GM23338 (cell line): ENCODE results near the gene TMC1. TPM values are rescaled to one million over a fixed set of nuclear protein-coding genes. Genes with fewer than 3 reads are reported as not detected.

Source experiments
- ATAC-seq: fragments of 200-7000 bp; cut with Tn5 transposase; 3 replicates; pipeline ENCODE4 v1.9.1; 2020
- DNase-seq: peaks from one replicate; pipeline ENCODE4 v3.0.0-alpha.2; 2015; ENCODE audit warnings: low spot score
- H2AFZ ChIP-seq: fragments of 200-600 bp; sonication (generic); 2 replicates; pipeline ENCODE4 v1.8.0; 2016; ENCODE audit warnings: antibody characterized with exemption, mild to moderate bottlenecking, moderate library complexity
- H3F3A ChIP-seq: fragments of 200-600 bp; sonication (generic); replicated peaks from 2 replicates; pipeline ENCODE4 v1.8.0; 2017; ENCODE audit warnings: antibody characterized with exemption, mixed run types, low read depth
- H3K27ac ChIP-seq: fragments of 200-600 bp; sonication (generic); 2 replicates; pipeline ENCODE4 v1.6.1; 2016; ENCODE audit warnings: low read depth
- H3K27me3 ChIP-seq: fragments of 200-600 bp; sonication (generic); 2 replicates; pipeline ENCODE4 v1.8.0; 2016; ENCODE audit warnings: mild to moderate bottlenecking, mixed run types, moderate library complexity; ENCODE audit not compliant: insufficient read depth
- H3K36me3 ChIP-seq: fragments of 200-600 bp; sonication (generic); 2 replicates; pipeline ENCODE4 v1.8.0; 2016; ENCODE audit warnings: mild to moderate bottlenecking; ENCODE audit not compliant: insufficient read depth
- H3K4me1 ChIP-seq: fragments of 200-600 bp; sonication (generic); 2 replicates; pipeline ENCODE4 v1.8.0; 2016; ENCODE audit warnings: mild to moderate bottlenecking, moderate library complexity; ENCODE audit not compliant: insufficient read depth
- H3K4me2 ChIP-seq: fragments of 200-600 bp; sonication (generic); 2 replicates; pipeline ENCODE4 v1.7.1; 2017; ENCODE audit warnings: mixed run types
- H3K4me3 ChIP-seq: fragments of 200-600 bp; sonication (generic); 2 replicates; pipeline ENCODE4 v1.6.1; 2016; ENCODE audit warnings: mixed run types
- H3K79me2 ChIP-seq: fragments of 200-600 bp; sonication (generic); replicated peaks from 2 replicates; pipeline ENCODE4 v1.8.0; 2017; ENCODE audit warnings: mild to moderate bottlenecking; ENCODE audit not compliant: insufficient read depth
- H3K9me2 ChIP-seq: fragments of 200-600 bp; sonication (generic); 2 replicates; pipeline ENCODE4 v1.8.0; 2017; ENCODE audit not compliant: insufficient read depth
- H4K20me1 ChIP-seq: fragments of 200-600 bp; sonication (generic); replicated peaks from 2 replicates; pipeline ENCODE4 v1.8.0; 2017; ENCODE audit warnings: mild to moderate bottlenecking; ENCODE audit not compliant: insufficient read depth
- H3K27ac Mint-ChIP-seq: 2 replicates; pipeline ENCODE4 v1.8.0; 2020; ENCODE audit warnings: inconsistent platforms, mild to moderate bottlenecking, moderate library complexity, mixed read lengths
- H3K27me3 Mint-ChIP-seq: 3 replicates; pipeline ENCODE4 v1.8.0; 2022; ENCODE audit warnings: low read depth, mild to moderate bottlenecking, moderate library complexity, mixed read lengths, inconsistent platforms; ENCODE audit not compliant: insufficient read depth, poor library complexity
- H3K36me3 Mint-ChIP-seq: 3 replicates; pipeline ENCODE4 v1.8.0; 2021; ENCODE audit warnings: low read depth, mild to moderate bottlenecking, inconsistent platforms, moderate library complexity, mixed read lengths
- H3K4me1 Mint-ChIP-seq: 3 replicates; pipeline ENCODE4 v1.8.0; 2020; ENCODE audit warnings: mild to moderate bottlenecking, inconsistent platforms, mixed read lengths
- H3K4me3 Mint-ChIP-seq: 3 replicates; pipeline ENCODE4 v1.8.0; 2021; ENCODE audit warnings: moderate library complexity, mild to moderate bottlenecking, inconsistent platforms, mixed read lengths
- H3K9me3 Mint-ChIP-seq: 3 replicates; pipeline ENCODE4 v1.8.0; 2020; ENCODE audit warnings: moderate library complexity, mild to moderate bottlenecking, inconsistent platforms, mixed read lengths
- CREB1 ChIP-seq: fragments of 250-450 bp; sonication (Bioruptor Pico); IDR thresholded peaks from 2 replicates; pipeline ENCODE4 v1.5.0; 2020; ENCODE audit warnings: low read depth, mild to moderate bottlenecking, moderate library complexity
- EZH2phosphoT487 ChIP-seq: fragments of 200-600 bp; sonication (generic); IDR thresholded peaks from one replicate; pipeline ENCODE4 v1.8.1; 2018; ENCODE audit warnings: antibody characterized with exemption; ENCODE audit not compliant: unreplicated experiment
- JUNB ChIP-seq: IDR thresholded peaks from one replicate; pipeline ENCODE4 v1.6.1; 2016; ENCODE audit warnings: antibody characterized with exemption; ENCODE audit not compliant: unreplicated experiment
- NANOG ChIP-seq: IDR thresholded peaks from 2 replicates; pipeline ENCODE4 v1.6.1; 2016; ENCODE audit warnings: antibody characterized with exemption, borderline replicate concordance
- POLR2AphosphoS5 ChIP-seq: IDR thresholded peaks from 2 replicates; pipeline ENCODE4 v1.6.1; 2016; ENCODE audit warnings: antibody characterized with exemption, low read depth
- STAT1 ChIP-seq: IDR thresholded peaks from one replicate; pipeline ENCODE4 v1.6.1; 2016; ENCODE audit warnings: antibody characterized with exemption; ENCODE audit not compliant: unreplicated experiment
- ZNF114 ChIP-seq: fragments of 250-450 bp; sonication (Bioruptor Pico); IDR thresholded peaks from 2 replicates; pipeline ENCODE4 v1.5.0; 2020; ENCODE audit warnings: mild to moderate bottlenecking, moderate library complexity
- ZNF331 ChIP-seq: fragments of 250-450 bp; sonication (Bioruptor Pico); IDR thresholded peaks from 2 replicates; pipeline ENCODE4 v1.5.0; 2020; ENCODE audit warnings: low read depth, mild to moderate bottlenecking, moderate library complexity
- polyA plus RNA-seq: library from polyadenylated mRNA; unstranded; fragments of >200 nt; fragmentation: Nextera tagmentation; extraction: Ambion mirVana; gene quantifications from 2 replicates; pipeline ENCODE4 v1.2.1, GENCODE V29; 2016
- total RNA-seq: library from RNA; depleted of rRNA; stranded (reverse); fragments of >200 nt; shearing (Covaris generic); gene quantifications from 2 replicates; pipeline ENCODE4 v1.2.3, GENCODE V29; 2014
- TF ChIP-seq, protein P1 (sequence below): IDR thresholded peaks from 2 replicates; pipeline ENCODE4 v1.6.1; 2016; ENCODE audit warnings: antibody characterized with exemption
- TF ChIP-seq, protein P2 (sequence below): IDR thresholded peaks from one replicate; pipeline ENCODE4 v1.6.1; 2018; ENCODE audit warnings: antibody characterized with exemption; ENCODE audit not compliant: unreplicated experiment
- TF ChIP-seq, protein P3 (sequence below), 2 experiments: fragments of 200-600 bp in 1 of 2; sonication (generic) in 1 of 2; conservative IDR thresholded peaks; 2 replicates each; pipeline versions ENCODE4 v1.5.1 to v1.6.1; 2016 to 2017; ENCODE audit warnings: antibody characterized with exemption in 2 of 2, low read depth in 2 of 2, mild to moderate bottlenecking in 2 of 2, moderate library complexity in 1 of 2

TMC1 gene
- total and polyA plus RNA-seq, 2 experiments from 2014 or later: 0.61 to 1.2 TPM

DNA sequence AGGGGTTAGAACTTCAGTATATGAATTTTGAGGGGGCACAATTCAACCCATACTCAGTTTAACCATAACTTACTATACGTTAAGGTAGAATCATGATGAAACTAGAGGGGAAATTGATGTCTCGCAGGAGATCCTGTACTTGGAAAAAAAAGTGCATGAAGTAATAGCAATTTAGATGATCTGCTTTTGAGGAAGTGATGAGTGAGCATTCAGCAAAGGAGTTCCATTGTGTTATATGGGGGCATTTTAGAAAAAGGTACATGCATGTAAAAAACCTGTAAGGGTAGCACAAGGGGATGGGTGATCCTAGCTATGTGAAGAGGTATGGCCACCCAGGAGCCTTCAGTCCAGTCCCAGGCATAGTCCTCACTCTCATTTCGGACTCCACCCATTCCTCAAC, 14.8 kb upstream of the TMC1 start:
- Histone ChIP-seq H3K4me3 (no peak overlapping the region), H3K27ac (no peak overlapping the region), H3K4me1 (no peaks in the 10 kb centered on the region), H3K36me3 (no peaks in the 10 kb centered on the region), H4K20me1 (no peaks in the 10 kb centered on the region), H3K27me3 (no peaks in the 10 kb centered on the region), H3F3A (no peaks in the 10 kb centered on the region), H3K4me2 (no peak overlapping the region), H3K79me2 (no peaks in the 10 kb centered on the region), H3K9me2 (0 out of 2 replicates have a peak, but pooled peaks cover 3% of the 10 kb centered on the region), H2AFZ (no peak overlapping the region; the same call in 1 of the 2 replicates)
- H3K4me1 Mint-ChIP-seq: no peaks in the 10 kb centered on the region
- no peaks in the 10 kb centered on the region for H3K9me3 Mint-ChIP-seq
- DNase-seq (no peak), ATAC-seq (no peak)
- H3K27ac Mint-ChIP-seq: no peak overlapping the region
- peaks cover 3% of the 10 kb centered on the region for H3K27me3 Mint-ChIP-seq
- TF ChIP-seq NANOG (no peak), STAT1 (no peak)
- TF ChIP-seq, protein P1, sequence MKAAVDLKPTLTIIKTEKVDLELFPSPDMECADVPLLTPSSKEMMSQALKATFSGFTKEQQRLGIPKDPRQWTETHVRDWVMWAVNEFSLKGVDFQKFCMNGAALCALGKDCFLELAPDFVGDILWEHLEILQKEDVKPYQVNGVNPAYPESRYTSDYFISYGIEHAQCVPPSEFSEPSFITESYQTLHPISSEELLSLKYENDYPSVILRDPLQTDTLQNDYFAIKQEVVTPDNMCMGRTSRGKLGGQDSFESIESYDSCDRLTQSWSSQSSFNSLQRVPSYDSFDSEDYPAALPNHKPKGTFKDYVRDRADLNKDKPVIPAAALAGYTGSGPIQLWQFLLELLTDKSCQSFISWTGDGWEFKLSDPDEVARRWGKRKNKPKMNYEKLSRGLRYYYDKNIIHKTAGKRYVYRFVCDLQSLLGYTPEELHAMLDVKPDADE: no peak
- H3K4me3 Mint-ChIP-seq: no peak overlapping the region
- H3K36me3 Mint-ChIP-seq: no peaks in the 10 kb centered on the region

- peaks cover 3% of the 10 kb centered on the region; the same call in 2 of the 3 replicates for H3K4me1 Mint-ChIP-seq
- Histone ChIP-seq H3K4me3 (no peak overlapping the region), H2AFZ (peak overlapping the region; percentile 11; the same call in 1 of the 2 replicates), H4K20me1 (no peaks in the 10 kb centered on the region), H3F3A (no peaks in the 10 kb centered on the region), H3K27ac (no peak overlapping the region), H3K36me3 (0 out of 2 replicates have a peak, but pooled peaks cover 4% of the 10 kb centered on the region), H3K4me2 (no peak overlapping the region), H3K79me2 (no peaks in the 10 kb centered on the region), H3K9me2 (0 out of 2 replicates have a peak, but pooled peaks cover 3% of the 10 kb centered on the region), H3K27me3 (no peaks in the 10 kb centered on the region), H3K4me1 (no peaks in the 10 kb centered on the region)
- H3K36me3 Mint-ChIP-seq: peaks cover 2% of the 10 kb centered on the region; the same call in 2 of the 3 replicates
- peaks cover 3% of the 10 kb centered on the region for H3K27me3 Mint-ChIP-seq
- no peak for ATAC-seq
- H3K4me3 Mint-ChIP-seq: no peak overlapping the region
- H3K9me3 Mint-ChIP-seq: no peaks in the 10 kb centered on the region; the same call in 2 of the 3 replicates
- no peak for DNase-seq
- no peak overlapping the region for H3K27ac Mint-ChIP-seq
- TF ChIP-seq, protein P2, sequence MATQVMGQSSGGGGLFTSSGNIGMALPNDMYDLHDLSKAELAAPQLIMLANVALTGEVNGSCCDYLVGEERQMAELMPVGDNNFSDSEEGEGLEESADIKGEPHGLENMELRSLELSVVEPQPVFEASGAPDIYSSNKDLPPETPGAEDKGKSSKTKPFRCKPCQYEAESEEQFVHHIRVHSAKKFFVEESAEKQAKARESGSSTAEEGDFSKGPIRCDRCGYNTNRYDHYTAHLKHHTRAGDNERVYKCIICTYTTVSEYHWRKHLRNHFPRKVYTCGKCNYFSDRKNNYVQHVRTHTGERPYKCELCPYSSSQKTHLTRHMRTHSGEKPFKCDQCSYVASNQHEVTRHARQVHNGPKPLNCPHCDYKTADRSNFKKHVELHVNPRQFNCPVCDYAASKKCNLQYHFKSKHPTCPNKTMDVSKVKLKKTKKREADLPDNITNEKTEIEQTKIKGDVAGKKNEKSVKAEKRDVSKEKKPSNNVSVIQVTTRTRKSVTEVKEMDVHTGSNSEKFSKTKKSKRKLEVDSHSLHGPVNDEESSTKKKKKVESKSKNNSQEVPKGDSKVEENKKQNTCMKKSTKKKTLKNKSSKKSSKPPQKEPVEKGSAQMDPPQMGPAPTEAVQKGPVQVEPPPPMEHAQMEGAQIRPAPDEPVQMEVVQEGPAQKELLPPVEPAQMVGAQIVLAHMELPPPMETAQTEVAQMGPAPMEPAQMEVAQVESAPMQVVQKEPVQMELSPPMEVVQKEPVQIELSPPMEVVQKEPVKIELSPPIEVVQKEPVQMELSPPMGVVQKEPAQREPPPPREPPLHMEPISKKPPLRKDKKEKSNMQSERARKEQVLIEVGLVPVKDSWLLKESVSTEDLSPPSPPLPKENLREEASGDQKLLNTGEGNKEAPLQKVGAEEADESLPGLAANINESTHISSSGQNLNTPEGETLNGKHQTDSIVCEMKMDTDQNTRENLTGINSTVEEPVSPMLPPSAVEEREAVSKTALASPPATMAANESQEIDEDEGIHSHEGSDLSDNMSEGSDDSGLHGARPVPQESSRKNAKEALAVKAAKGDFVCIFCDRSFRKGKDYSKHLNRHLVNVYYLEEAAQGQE: no peak
- no peak for TF ChIP-seq CREB1
- no peak for TF ChIP-seq ZNF114 (CRISPR knock-in tag)
- no peak for TF ChIP-seq JUNB
- TF ChIP-seq, protein P3, sequence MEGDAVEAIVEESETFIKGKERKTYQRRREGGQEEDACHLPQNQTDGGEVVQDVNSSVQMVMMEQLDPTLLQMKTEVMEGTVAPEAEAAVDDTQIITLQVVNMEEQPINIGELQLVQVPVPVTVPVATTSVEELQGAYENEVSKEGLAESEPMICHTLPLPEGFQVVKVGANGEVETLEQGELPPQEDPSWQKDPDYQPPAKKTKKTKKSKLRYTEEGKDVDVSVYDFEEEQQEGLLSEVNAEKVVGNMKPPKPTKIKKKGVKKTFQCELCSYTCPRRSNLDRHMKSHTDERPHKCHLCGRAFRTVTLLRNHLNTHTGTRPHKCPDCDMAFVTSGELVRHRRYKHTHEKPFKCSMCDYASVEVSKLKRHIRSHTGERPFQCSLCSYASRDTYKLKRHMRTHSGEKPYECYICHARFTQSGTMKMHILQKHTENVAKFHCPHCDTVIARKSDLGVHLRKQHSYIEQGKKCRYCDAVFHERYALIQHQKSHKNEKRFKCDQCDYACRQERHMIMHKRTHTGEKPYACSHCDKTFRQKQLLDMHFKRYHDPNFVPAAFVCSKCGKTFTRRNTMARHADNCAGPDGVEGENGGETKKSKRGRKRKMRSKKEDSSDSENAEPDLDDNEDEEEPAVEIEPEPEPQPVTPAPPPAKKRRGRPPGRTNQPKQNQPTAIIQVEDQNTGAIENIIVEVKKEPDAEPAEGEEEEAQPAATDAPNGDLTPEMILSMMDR (conservative IDR thresholded peaks at IDR 0.05; ENCODE audit: low read depth in 2 of 2): no peak
- no peak for TF ChIP-seq EZH2phosphoT487
- no peak for TF ChIP-seq NANOG
- no peak for TF ChIP-seq ZNF331 (CRISPR knock-in tag)
- TF ChIP-seq POLR2AphosphoS5: no peak
- TF ChIP-seq, protein P1: no peak
Measured at GRCh38 chr9:72509053-72509452, 12.4 kb upstream of the TMC1 start.
